ENCODE data around the gene PDIA5. TPM values are rescaled to one million over a fixed set of nuclear protein-coding genes. Genes with fewer than 3 reads are reported as not detected.

Gene PDIA5
- total and polyA plus RNA-seq, 11 donors = 3.3 to 16.3 (median 6.4) TPM

- Histone ChIP-seq H3K27ac (peak overlapping the region in 2 of 12 donors; percentile 67 to 72), H3K36me3 (no peaks in the 10 kb centered on the region), H3K9me3 (no peaks in the 10 kb centered on the region), H3K4me3 (no peak overlapping the region), H3K27me3 (no peaks in the 10 kb centered on the region), H3K4me1 (peaks cover 0 to 54% (median 37%) of the 10 kb centered on the region in 12 donors)
- 94 to 98% (median 96%) methylated on average over 1 of the region's 1 CpG for WGBS, 4 donors
- TF ChIP-seq POLR2A (IDR thresholded peaks at IDR 0.05) (no peak), CTCF (IDR thresholded peaks at IDR 0.05) (no peak)
- no peak for ATAC-seq
- intact Hi-C loops (cut with DNase I) = no loop called here
- no peak for DNase-seq
Observed at GRCh38 chr3:123075359-123075758, 8.5 kb downstream of the PDIA5 start.

GRCh38 chr3:123076112-123076495 is 9.3 kb downstream of the PDIA5 start:
- H3K9me3 ChIP-seq = no peaks in the 10 kb centered on the region
- peak overlapping the region in 9 of 12 donors; percentile 7 to 72 (median 56) for H3K27ac ChIP-seq
- 84 to 90% (median 88%) methylated on average over 4 of the region's 4 CpGs for WGBS, 4 donors
- H3K27me3 ChIP-seq = no peaks in the 10 kb centered on the region
- ATAC-seq = no peak
- TF ChIP-seq POLR2A (IDR thresholded peaks at IDR 0.05) = no peak
- TF ChIP-seq CTCF (IDR thresholded peaks at IDR 0.05) = no peak
- H3K4me3 ChIP-seq = no peak overlapping the region
- peaks cover 0 to 59% (median 40%) of the 10 kb centered on the region in 12 donors for H3K4me1 ChIP-seq
- H3K36me3 ChIP-seq = no peaks in the 10 kb centered on the region
- no peak for DNase-seq
- intact Hi-C loops (cut with DNase I) = no loop called here

GRCh38 chr3:123076496-123077418 is 9.9 kb downstream of the PDIA5 start:
- Histone ChIP-seq H3K27me3 (no peaks in the 10 kb centered on the region), H3K27ac (peak overlapping the region; percentile 7 to 72 (median 54)), H3K36me3 (no peaks in the 10 kb centered on the region), H3K9me3 (no peaks in the 10 kb centered on the region), H3K4me1 (peaks cover 0 to 59% (median 40%) of the 10 kb centered on the region in 12 donors), H3K4me3 (no peak overlapping the region)
- TF ChIP-seq CTCF (IDR thresholded peaks at IDR 0.05) (no peak), POLR2A (IDR thresholded peaks at IDR 0.05) (no peak)
- peak; percentile 65 to 81 (median 78) for DNase-seq
- 10 to 13% (median 11%) methylated on average over 6 of the region's 6 CpGs for WGBS, 4 donors
- intact Hi-C loops (cut with DNase I) = no loop called here
- peak; percentile 43 to 72 (median 66) for ATAC-seq

GRCh38 chr3:123078101-123078500 is 11.3 kb downstream of the PDIA5 start:
- H3K4me1 ChIP-seq = peaks cover 4 to 65% (median 47%) of the 10 kb centered on the region in 12 donors
- H3K27ac ChIP-seq = peak overlapping the region in 3 of 12 donors; percentile 45 to 67 (median 54)

More at GRCh38 chr3:123078101-123078500, 11.3 kb downstream of the PDIA5 start:
- intact Hi-C loops (cut with DNase I) = no loop called here
- TF ChIP-seq CTCF (IDR thresholded peaks at IDR 0.05) (no peak), POLR2A (IDR thresholded peaks at IDR 0.05) (no peak)
- no peaks in the 10 kb centered on the region for H3K36me3 ChIP-seq
- H3K9me3 ChIP-seq = no peaks in the 10 kb centered on the region
- no peaks in the 10 kb centered on the region for H3K27me3 ChIP-seq
- H3K4me3 ChIP-seq = no peak overlapping the region
- no peak for DNase-seq
- ATAC-seq = no peak
- WGBS, 4 donors = 88 to 94% (median 92%) methylated on average over 10 of the region's 10 CpGs

All from heart left ventricle (tissue), 16 donors.